ENCODE data around the gene TLK2.
"Not testable (repeated sequence)": the region's sequence is repeated elsewhere in the genome, so short reads cannot be mapped to it uniquely, and the experiment has no call there.

The TLK2 gene

GRCh38 chr17:62477718-62478408 lies 762 bp upstream of the TLK2 start:
- peak overlapping the region; percentile 82 for H3K27ac ChIP-seq

DNA sequence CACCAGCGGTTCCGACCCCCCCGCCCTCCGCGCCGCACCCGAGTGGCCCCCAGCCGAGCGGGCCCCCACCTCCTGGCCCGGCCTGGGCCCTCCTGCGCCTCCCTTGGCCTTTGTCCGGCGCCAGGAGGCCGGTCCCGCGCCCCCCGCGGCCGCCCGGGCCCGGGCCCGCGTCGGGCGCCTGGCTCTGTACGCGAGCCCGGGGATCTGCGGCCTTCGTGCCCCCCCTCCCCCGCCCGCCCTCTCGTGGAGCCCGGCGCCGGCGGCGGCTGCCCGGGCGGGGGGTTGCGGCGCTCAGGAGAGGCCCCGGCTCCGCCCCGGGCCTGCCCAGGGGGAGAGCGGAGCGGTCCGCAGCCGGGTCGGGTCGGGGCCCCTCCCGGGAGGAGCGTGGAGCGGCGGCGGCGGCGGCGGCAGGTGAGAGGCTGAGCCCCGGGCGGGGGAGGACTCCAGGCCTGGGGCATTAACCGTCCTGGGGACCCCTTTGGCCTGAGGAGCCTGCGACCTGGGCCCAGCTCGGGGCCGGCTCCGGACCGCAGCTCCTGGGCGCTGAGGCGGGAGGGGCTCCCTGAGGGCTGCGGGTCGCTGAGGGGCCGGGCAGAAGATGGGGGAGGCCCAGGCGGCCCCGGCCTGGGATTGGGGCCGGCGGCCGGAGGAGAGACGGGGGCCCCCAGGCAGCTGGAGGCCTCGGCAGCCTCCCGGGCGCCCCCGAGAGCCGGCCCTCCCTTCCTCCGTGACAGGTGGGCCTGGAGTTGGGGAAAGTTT lies 434 bp downstream of the TLK2 start:
- H3K27ac ChIP-seq = peak overlapping the region; percentile 82

GRCh38 chr17:62479639-62480258 lies 1.1 kb downstream of the TLK2 start:
- peak overlapping the region; percentile 82 for H3K27ac ChIP-seq

DNA sequence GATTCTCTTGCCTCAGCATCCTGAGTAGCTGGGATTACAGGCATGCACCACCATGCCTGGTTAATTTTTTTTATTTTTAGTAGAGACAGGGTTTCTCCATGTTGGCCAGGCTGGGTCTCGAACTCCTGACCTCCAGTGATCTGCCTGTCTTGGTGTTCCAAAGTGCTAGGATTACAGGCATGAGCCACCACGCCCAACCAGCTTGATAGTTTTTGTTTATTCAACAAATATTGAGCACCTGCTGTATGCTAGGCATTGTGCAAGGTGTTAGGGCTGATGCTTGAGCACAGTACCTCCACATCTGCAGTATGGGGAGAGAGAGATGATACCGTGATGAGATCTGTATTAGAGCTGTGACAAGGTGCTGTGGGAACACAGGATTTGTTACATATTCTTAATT lies 3.9 kb downstream of the TLK2 start:
- not testable (repeated sequence) for H3K27ac ChIP-seq

GRCh38 chr17:62490990-62491389 lies 12.4 kb downstream of the TLK2 start:
- not testable (repeated sequence) for H3K27ac ChIP-seq

DNA sequence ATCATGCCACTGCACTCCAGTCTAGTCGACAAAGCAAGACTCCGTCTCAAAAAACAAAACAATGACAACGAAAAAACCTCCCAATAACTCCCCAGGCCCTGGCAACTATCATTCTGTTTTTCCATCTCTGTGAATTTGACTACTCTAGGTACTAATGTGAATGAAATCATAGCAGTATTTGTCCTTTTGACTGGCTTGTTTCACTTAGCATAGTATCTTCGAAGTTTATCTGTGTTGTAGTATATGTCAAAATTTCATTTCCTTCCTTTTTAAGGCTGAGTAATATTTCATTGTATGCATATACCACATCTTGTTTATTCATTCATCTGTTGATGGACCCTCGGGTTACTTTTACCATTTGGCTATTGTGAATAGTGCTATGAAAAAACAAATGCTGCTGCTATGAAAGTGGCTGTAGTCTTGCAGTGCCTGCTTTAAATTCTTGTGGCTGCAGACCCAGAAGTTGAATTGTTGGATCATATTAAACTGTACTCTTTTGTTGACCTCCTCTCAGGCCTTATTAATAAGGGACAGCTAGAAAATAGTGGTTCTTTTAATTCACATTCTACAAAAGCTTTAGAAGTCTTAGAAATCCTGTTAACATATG lies 14.5 kb downstream of the TLK2 start:
- H3K27ac ChIP-seq = not testable (repeated sequence)

GRCh38 chr17:62494073-62494472 lies 15.4 kb downstream of the TLK2 start:
- not testable (repeated sequence) for H3K27ac ChIP-seq

DNA sequence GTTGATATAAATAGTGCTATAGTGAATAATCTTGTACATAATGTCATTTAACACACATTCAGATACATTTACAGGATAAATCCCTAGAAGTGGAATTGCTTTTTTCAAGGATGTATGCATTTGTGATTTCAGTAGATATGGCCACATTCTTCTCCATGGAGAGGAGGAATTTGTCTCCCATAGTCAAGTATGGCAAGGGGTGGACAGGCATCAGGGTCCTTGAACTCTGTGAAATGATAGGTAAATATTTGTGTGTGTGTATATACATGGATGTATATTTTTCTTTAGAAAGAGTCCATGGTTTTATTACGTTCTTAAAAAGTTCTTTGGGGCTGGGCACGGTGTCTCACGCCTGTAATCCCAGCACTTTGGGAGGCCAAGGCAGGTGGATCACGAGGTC lies 17.7 kb downstream of the TLK2 start:
- H3K27ac ChIP-seq = not testable (repeated sequence)

- H3K27ac ChIP-seq = not testable (repeated sequence)
These were observed 20.2 kb downstream of the TLK2 start for GRCh38 chr17:62498796-62499195.

DNA sequence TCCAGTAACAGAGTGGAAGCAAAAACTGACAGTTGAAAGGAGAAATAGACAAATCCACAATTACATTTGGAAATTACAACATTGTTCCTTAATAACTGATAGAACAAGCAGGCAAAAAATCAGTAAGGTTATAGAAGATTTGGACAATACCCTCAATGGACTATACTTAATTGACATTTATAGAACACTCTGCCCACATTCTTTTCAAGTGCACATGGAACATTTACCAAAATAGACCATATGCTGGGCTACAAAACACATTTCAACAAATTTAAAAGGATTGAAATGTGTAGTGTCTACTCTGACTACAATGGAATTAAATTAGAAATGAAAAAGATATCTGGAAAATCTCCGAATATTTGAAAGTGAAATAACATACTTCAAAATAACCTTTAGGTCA lies 21.8 kb downstream of the TLK2 start:
- H3K27ac ChIP-seq = not testable (repeated sequence)

- H3K27ac ChIP-seq = not testable (repeated sequence)
These were observed 26.2 kb downstream of the TLK2 start for GRCh38 chr17:62504857-62505256.

GRCh38 chr17:62507191-62507836 lies 28.7 kb downstream of the TLK2 start:
- H3K27ac ChIP-seq = peak overlapping the region; percentile 10; the same call in 1 of the 2 replicates

- H3K27ac ChIP-seq = not testable (repeated sequence)
These were observed 31.7 kb downstream of the TLK2 start for GRCh38 chr17:62510247-62510819.

DNA sequence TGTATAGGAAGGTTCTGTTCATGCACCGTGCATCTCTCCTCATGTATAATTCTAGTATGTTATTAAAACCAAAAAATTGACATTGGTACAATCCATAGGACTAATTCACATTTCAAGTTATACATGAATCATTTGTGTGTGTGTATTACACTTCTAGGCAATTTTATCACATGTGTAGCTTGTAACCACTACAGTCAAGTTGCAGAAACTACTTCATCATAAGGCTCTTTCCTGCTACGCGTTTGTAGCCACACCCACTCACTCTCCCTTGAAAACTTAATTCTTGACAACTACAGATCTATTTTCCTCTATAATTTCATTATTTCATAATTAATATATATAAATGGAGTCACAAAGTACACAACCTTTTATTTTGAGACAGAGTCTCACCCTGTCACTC lies 32.4 kb downstream of the TLK2 start:
- not testable (repeated sequence) for H3K27ac ChIP-seq

GRCh38 chr17:62516376-62516775 lies 37.8 kb downstream of the TLK2 start:
- not testable (repeated sequence) for H3K27ac ChIP-seq

DNA sequence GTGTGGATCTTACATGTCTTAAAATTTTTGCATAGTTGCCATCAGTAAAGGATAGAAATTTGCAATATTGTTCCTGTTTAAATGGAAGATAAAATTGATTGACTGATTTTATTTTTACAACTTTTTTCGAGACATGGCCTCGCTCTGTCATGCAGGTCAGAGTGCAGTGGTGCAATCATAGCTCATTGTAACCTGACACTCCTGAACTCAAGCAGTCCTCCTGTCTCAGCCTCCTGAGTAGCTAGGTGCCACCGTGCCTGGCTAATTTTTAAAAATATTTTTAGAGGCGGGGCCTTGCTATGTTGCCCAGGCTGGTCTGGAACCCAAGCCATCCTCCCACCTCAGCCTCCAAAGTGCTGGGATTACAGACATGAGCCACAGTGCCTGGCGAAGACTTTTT lies 42.7 kb downstream of the TLK2 start:
- H3K27ac ChIP-seq = not testable (repeated sequence)

- H3K27ac ChIP-seq = not testable (repeated sequence)
These were observed 45.5 kb downstream of the TLK2 start for GRCh38 chr17:62524077-62524476.

DNA sequence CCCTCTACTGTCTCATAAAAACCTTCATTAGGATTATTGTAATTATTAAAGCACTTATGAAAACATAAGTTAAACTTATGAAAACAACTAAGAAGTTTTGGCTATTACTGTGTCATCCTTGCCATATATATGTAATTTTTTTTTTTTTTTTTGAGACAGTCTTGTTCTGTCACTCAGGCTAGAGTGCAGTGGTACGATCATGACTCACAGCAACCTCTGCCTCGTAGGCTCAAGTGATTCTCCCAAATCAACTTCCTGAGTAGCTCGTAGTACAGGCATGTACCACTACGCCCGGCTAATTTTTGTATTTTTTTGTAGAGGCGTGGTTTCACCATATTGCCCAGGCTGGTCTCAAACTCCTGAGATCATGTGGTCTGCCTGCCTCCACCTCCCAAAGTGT lies 46.7 kb downstream of the TLK2 start:
- H3K27ac ChIP-seq = not testable (repeated sequence)

DNA sequence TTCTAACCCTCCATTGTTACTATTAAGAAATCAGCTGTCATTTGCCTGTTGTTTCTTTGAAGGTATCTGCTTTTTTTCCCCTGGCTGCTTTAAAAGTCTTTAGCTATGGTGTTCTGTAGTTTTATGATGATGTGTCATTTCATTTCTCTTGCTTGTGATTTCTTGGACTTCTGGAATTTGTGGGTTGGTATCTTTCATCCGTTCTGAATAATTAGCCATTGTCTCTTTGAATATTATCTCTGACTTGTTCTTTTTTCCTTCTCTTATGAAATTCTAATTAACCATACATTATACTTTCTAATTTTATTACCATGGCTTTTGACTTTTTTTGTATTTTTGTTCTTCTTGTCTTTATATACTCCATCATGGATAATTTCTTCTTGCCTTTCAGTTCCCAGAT lies 52.3 kb downstream of the TLK2 start:
- not testable (repeated sequence) for H3K27ac ChIP-seq

DNA sequence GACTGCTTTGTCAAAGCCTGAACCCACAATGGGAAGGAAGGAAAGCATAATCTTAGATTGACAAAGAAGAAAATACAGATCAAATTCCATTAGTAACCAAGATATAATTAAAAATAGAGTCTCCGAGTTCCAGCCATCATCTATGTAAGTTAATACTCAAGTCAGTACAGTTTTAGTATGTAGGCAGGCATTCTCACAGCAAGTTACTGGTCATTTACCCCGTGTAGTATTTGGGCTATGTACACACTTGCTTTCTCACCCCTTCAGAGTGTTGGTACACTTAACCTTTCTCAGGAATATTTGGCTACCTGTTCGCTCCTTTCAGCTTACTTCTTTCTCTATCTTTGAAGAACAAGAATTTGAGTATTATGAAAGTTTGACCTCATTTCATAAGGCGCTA lies 57.9 kb downstream of the TLK2 start:
- H3K27ac ChIP-seq = not testable (repeated sequence)

DNA sequence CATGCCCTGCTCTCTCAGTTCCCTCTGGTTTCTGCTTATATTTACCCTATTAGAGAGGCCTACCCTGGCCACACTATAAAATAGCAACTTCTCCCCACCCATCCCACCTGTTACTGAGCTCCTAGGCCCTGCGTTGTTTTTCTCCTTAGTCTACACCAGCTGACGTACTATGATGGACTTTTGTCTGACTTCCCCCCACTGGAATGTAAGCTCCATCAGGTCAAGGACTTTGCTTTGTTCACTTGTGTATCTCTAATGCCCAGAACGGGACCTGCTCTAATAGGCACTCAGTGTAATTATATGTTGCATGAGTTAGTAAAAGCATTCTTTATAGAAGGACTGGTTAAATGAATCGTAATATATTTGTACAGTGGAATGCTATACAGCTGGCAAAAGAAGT lies 62.4 kb downstream of the TLK2 start:
- H3K27ac ChIP-seq = not testable (repeated sequence)

DNA sequence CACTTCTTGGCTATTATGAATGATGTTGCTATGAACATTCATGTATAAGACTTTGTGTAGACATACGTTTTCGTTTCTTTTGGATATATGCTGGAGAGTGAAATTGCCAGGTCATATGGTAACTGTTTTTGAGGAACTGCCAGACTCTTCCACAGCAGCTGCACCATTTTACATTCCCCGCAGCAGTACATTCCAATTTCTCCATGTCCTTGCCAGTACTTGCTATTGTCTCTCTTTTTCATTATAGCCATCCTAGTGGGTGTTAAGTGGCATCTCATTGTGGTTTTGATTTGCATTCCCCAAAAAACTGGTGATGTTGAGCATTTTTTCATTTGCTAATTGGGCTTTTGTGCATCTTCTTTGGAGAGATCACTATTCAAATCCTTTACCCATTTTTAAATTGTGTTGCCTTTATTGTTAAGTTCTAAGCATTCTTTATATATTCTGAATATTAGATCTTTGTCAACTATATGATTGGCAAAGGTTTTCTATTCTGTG lies 64.7 kb downstream of the TLK2 start:
- H3K27ac ChIP-seq = not testable (repeated sequence)

All from VCaP (cell line).